ENCODE measurements around the gene MED12L.
A peak's percentile ranks its signal among the peaks of the same experiment; 100 is the strongest.

DNA sequence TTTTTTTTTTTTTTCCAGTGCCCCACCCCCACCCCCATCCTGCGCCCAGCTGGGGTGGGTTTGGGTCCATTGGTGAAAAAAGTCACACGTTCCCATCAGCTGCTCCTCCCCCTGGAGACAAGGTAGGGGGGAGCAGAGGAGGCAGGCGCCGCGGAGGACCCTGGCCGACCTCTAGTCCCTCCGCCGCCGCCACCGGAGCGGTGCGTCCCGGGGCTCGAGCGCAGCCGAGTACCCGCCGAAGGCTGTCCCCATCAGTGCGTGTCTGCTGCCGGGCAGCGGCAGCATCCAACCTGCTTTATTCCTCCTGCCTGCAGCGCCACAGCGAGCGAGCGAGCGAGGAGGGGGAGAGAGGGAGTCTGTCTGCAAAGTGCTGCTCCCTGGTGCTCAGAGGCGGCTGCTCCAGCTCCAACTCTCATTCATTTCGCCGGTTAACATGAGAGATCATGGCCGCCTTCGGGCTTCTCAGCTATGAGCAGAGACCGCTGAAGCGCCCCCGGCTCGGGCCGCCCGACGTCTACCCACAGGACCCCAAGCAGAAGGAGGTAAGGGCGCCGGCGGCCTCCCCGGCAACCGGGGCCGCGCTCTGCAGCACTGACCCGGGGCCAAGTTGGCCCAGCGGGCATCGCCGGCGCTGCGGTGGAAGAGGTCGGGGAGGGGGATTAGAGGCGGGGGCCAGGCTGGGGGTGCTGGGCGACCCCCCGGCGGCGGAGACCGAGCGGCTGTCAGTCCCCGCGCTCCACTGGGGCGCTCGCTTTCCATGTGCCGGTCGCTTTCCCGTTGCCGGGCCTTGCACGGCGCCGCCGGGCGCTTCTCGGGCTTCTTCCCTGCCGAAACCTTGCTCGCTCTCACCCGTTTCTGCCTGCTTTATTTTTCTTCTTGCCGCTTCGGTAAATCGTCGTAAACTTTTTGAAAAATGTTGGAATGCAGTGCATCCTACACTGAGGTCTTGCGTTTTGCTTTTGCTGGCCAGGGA is 1.3 kb downstream of the MED12L start:
- peak; percentile 52 for TF ChIP-seq SMC3 (IDR thresholded peaks at IDR 0.05; ENCODE audit: low read depth, low read length)
- TF ChIP-seq, protein P1, sequence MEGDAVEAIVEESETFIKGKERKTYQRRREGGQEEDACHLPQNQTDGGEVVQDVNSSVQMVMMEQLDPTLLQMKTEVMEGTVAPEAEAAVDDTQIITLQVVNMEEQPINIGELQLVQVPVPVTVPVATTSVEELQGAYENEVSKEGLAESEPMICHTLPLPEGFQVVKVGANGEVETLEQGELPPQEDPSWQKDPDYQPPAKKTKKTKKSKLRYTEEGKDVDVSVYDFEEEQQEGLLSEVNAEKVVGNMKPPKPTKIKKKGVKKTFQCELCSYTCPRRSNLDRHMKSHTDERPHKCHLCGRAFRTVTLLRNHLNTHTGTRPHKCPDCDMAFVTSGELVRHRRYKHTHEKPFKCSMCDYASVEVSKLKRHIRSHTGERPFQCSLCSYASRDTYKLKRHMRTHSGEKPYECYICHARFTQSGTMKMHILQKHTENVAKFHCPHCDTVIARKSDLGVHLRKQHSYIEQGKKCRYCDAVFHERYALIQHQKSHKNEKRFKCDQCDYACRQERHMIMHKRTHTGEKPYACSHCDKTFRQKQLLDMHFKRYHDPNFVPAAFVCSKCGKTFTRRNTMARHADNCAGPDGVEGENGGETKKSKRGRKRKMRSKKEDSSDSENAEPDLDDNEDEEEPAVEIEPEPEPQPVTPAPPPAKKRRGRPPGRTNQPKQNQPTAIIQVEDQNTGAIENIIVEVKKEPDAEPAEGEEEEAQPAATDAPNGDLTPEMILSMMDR (IDR thresholded peaks at IDR 0.05) = peak; percentile 57
- no peak for TF ChIP-seq FOXM1 (IDR thresholded peaks at IDR 0.05; ENCODE audit: low read depth)
- TF ChIP-seq POLR2AphosphoS5 (IDR thresholded peaks at IDR 0.05; ENCODE audit: low read depth, low read length) = no peak
- TF ChIP-seq, protein P2, sequence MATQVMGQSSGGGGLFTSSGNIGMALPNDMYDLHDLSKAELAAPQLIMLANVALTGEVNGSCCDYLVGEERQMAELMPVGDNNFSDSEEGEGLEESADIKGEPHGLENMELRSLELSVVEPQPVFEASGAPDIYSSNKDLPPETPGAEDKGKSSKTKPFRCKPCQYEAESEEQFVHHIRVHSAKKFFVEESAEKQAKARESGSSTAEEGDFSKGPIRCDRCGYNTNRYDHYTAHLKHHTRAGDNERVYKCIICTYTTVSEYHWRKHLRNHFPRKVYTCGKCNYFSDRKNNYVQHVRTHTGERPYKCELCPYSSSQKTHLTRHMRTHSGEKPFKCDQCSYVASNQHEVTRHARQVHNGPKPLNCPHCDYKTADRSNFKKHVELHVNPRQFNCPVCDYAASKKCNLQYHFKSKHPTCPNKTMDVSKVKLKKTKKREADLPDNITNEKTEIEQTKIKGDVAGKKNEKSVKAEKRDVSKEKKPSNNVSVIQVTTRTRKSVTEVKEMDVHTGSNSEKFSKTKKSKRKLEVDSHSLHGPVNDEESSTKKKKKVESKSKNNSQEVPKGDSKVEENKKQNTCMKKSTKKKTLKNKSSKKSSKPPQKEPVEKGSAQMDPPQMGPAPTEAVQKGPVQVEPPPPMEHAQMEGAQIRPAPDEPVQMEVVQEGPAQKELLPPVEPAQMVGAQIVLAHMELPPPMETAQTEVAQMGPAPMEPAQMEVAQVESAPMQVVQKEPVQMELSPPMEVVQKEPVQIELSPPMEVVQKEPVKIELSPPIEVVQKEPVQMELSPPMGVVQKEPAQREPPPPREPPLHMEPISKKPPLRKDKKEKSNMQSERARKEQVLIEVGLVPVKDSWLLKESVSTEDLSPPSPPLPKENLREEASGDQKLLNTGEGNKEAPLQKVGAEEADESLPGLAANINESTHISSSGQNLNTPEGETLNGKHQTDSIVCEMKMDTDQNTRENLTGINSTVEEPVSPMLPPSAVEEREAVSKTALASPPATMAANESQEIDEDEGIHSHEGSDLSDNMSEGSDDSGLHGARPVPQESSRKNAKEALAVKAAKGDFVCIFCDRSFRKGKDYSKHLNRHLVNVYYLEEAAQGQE (IDR thresholded peaks at IDR 0.05; ENCODE audit: low read depth, low read length) = no peak
- TF ChIP-seq EZH2phosphoT487 (IDR thresholded peaks at IDR 0.05; ENCODE audit: borderline replicate concordance, low read depth) = peak; percentile 81; the same call in 1 of the 2 replicates
- TF ChIP-seq RXRA (IDR thresholded peaks at IDR 0.05; ENCODE audit: borderline replicate concordance, low read depth) = no peak
- no peak; the same call in 1 of the 2 replicates for TF ChIP-seq SIN3A (IDR thresholded peaks at IDR 0.05; ENCODE audit: borderline replicate concordance, low read depth, low read length)
- TF ChIP-seq NRF1 (IDR thresholded peaks at IDR 0.05; ENCODE audit: low read depth, low read length) = no peak
- TF ChIP-seq GATA2 (CRISPR knock-in tag; IDR thresholded peaks at IDR 0.05) = no peak
- TF ChIP-seq MXI1 (IDR thresholded peaks at IDR 0.05; ENCODE audit: low read depth, low read length) = peak; percentile 51; the same call in 1 of the 2 replicates
- no peak for TF ChIP-seq EP300 (IDR thresholded peaks at IDR 0.05; ENCODE audit: borderline replicate concordance in 1 of 2, low read depth in 1 of 2, low read length in 1 of 2)
- no peak for TF ChIP-seq TEAD4 (IDR thresholded peaks at IDR 0.05; ENCODE audit: borderline replicate concordance, insufficient read depth)

Measured in SK-N-SH (cell line).